ENCODE measurements around the gene LANCL3. TPM values are rescaled to one million over a fixed set of nuclear protein-coding genes. Genes with fewer than 3 reads are reported as not detected.

LANCL3 gene
- total RNA-seq, 1 experiment from 2014 or later: 0.48 TPM

DNA sequence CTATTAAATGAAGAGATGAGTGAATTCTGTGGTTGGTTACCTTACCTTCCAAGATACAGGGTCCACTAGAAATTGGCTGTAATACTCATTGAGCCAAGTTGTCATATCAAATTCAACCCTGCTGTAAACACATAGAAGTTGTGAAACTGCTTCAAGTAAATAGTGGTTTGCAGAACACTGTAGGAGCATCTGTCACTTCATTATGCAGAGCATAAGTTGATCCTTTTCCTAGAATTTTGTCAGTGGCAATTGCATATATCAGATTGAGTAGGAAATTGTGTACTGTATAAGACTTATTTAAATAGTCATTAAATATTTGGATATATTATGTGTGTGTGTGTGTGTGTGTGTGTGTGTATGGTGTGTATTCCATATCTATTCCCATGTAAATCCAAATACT lies 105.3 kb downstream of the LANCL3 start (continued):
- TF ChIP-seq, protein P1, sequence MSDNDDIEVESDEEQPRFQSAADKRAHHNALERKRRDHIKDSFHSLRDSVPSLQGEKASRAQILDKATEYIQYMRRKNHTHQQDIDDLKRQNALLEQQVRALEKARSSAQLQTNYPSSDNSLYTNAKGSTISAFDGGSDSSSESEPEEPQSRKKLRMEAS (CRISPR knock-in tag; IDR thresholded peaks at IDR 0.05): no peak
- no peak for TF ChIP-seq CREB1 (CRISPR knock-in tag; IDR thresholded peaks at IDR 0.05)
- TF ChIP-seq ZNF281 (CRISPR knock-in tag; IDR thresholded peaks at IDR 0.05): no peak
- no peak for TF ChIP-seq FOXJ3 (CRISPR knock-in tag; IDR thresholded peaks at IDR 0.05; ENCODE audit: borderline replicate concordance)
- no peak for TF ChIP-seq ZNF423 (CRISPR knock-in tag; IDR thresholded peaks at IDR 0.05)
- no peak for TF ChIP-seq E2F5 (CRISPR knock-in tag; IDR thresholded peaks at IDR 0.05)
- TF ChIP-seq, protein P2, sequence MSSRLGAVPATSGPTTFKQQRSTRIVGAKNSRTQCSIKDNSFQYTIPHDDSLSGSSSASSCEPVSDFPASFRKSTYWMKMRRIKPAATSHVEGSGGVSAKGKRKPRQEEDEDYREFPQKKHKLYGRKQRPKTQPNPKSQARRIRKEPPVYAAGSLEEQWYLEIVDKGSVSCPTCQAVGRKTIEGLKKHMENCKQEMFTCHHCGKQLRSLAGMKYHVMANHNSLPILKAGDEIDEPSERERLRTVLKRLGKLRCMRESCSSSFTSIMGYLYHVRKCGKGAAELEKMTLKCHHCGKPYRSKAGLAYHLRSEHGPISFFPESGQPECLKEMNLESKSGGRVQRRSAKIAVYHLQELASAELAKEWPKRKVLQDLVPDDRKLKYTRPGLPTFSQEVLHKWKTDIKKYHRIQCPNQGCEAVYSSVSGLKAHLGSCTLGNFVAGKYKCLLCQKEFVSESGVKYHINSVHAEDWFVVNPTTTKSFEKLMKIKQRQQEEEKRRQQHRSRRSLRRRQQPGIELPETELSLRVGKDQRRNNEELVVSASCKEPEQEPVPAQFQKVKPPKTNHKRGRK (CRISPR knock-in tag; IDR thresholded peaks at IDR 0.05; ENCODE audit: borderline replicate concordance): no peak

DNA sequence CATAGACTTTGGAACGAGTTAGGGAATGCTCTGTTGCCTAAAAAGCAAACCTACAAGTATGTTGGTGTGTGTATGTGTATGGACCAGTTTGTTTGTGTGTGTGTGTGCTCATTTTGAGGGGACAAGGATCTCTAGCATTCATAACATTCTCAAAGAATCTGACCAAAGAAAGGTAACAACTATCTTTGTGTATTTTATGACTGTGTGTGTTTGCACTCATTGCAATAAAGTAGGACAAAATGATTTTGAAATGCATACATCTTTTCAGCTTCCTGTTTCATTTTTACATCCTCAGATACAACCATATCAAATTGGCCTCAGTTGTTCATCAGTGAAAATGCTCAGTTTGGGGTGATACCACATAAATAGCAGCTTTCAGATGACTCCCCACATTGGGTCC lies 105.8 kb downstream of the LANCL3 start:
- H3K9me3 Mint-ChIP-seq: no peaks in the 10 kb centered on the region
- H3K36me3 Mint-ChIP-seq: no peaks in the 10 kb centered on the region
- H3K4me1 Mint-ChIP-seq: 0 out of 2 replicates have a peak, but pooled peaks cover 3% of the 10 kb centered on the region
- ChIA-PET CTCF (no interaction called here), POLR2A (no interaction called here)
- no peak overlapping the region for H3K4me3 Mint-ChIP-seq
- no peaks in the 10 kb centered on the region for H3K27me3 Mint-ChIP-seq (ENCODE audit: low read depth)
- TF ChIP-seq, protein P3, sequence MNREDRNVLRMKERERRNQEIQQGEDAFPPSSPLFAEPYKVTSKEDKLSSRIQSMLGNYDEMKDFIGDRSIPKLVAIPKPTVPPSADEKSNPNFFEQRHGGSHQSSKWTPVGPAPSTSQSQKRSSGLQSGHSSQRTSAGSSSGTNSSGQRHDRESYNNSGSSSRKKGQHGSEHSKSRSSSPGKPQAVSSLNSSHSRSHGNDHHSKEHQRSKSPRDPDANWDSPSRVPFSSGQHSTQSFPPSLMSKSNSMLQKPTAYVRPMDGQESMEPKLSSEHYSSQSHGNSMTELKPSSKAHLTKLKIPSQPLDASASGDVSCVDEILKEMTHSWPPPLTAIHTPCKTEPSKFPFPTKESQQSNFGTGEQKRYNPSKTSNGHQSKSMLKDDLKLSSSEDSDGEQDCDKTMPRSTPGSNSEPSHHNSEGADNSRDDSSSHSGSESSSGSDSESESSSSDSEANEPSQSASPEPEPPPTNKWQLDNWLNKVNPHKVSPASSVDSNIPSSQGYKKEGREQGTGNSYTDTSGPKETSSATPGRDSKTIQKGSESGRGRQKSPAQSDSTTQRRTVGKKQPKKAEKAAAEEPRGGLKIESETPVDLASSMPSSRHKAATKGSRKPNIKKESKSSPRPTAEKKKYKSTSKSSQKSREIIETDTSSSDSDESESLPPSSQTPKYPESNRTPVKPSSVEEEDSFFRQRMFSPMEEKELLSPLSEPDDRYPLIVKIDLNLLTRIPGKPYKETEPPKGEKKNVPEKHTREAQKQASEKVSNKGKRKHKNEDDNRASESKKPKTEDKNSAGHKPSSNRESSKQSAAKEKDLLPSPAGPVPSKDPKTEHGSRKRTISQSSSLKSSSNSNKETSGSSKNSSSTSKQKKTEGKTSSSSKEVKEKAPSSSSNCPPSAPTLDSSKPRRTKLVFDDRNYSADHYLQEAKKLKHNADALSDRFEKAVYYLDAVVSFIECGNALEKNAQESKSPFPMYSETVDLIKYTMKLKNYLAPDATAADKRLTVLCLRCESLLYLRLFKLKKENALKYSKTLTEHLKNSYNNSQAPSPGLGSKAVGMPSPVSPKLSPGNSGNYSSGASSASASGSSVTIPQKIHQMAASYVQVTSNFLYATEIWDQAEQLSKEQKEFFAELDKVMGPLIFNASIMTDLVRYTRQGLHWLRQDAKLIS (CRISPR knock-in tag; IDR thresholded peaks at IDR 0.05; ENCODE audit: borderline replicate concordance): no peak
- TF ChIP-seq, protein P4, sequence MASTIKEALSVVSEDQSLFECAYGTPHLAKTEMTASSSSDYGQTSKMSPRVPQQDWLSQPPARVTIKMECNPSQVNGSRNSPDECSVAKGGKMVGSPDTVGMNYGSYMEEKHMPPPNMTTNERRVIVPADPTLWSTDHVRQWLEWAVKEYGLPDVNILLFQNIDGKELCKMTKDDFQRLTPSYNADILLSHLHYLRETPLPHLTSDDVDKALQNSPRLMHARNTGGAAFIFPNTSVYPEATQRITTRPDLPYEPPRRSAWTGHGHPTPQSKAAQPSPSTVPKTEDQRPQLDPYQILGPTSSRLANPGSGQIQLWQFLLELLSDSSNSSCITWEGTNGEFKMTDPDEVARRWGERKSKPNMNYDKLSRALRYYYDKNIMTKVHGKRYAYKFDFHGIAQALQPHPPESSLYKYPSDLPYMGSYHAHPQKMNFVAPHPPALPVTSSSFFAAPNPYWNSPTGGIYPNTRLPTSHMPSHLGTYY (CRISPR knock-in tag; IDR thresholded peaks at IDR 0.05): no peak
- TF ChIP-seq JUN (CRISPR knock-in tag; IDR thresholded peaks at IDR 0.05): no peak
- no peak for ATAC-seq
- no peak overlapping the region for H3K27ac Mint-ChIP-seq
- DNase-seq (ENCODE audit: low spot score): no peak

DNA sequence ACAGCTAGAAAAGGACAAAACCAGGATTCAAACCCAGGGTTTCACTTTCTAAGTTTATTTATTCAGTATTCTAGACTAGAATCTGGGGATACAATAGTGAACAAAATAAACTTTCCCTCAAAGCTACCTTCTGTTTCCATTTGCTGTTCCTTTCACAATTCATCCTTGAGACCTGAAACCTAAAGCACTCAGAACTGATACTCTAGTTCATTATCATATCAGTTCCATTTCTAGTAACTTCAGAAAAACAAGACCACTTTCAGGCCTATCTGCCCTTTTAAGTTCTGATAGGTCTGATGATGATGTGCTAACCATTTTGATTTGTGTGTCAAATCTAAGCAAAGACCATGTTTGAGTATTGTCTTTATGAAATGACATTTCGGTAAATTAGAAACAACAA lies 106.3 kb downstream of the LANCL3 start:
- CTCF ChIA-PET: no interaction called here
- ATAC-seq (no peak), DNase-seq (ENCODE audit: low spot score) (no peak)
- POLR2A ChIA-PET: no interaction called here
- Mint-ChIP-seq H3K9me3 (no peaks in the 10 kb centered on the region), H3K27me3 (ENCODE audit: low read depth) (no peaks in the 10 kb centered on the region), H3K4me3 (no peak overlapping the region), H3K27ac (no peak overlapping the region), H3K4me1 (0 out of 2 replicates have a peak, but pooled peaks cover 3% of the 10 kb centered on the region), H3K36me3 (no peaks in the 10 kb centered on the region)
- TF ChIP-seq, protein P5, sequence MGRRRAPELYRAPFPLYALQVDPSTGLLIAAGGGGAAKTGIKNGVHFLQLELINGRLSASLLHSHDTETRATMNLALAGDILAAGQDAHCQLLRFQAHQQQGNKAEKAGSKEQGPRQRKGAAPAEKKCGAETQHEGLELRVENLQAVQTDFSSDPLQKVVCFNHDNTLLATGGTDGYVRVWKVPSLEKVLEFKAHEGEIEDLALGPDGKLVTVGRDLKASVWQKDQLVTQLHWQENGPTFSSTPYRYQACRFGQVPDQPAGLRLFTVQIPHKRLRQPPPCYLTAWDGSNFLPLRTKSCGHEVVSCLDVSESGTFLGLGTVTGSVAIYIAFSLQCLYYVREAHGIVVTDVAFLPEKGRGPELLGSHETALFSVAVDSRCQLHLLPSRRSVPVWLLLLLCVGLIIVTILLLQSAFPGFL (CRISPR knock-in tag; IDR thresholded peaks at IDR 0.05; ENCODE audit: borderline replicate concordance): no peak
- TF ChIP-seq SMAD3 (CRISPR knock-in tag; IDR thresholded peaks at IDR 0.05; ENCODE audit: borderline replicate concordance) (no peak), ZNF263 (CRISPR knock-in tag; IDR thresholded peaks at IDR 0.05; ENCODE audit: low read depth) (no peak), OVOL2 (CRISPR knock-in tag; IDR thresholded peaks at IDR 0.05; ENCODE audit: borderline replicate concordance) (no peak), ZNF138 (CRISPR knock-in tag; conservative IDR thresholded peaks at IDR 0.05) (no peak)
- TF ChIP-seq, protein P4 (CRISPR knock-in tag; IDR thresholded peaks at IDR 0.05): no peak
- TF ChIP-seq, protein P6, sequence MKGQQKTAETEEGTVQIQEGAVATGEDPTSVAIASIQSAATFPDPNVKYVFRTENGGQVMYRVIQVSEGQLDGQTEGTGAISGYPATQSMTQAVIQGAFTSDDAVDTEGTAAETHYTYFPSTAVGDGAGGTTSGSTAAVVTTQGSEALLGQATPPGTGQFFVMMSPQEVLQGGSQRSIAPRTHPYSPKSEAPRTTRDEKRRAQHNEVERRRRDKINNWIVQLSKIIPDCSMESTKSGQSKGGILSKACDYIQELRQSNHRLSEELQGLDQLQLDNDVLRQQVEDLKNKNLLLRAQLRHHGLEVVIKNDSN (CRISPR knock-in tag; IDR thresholded peaks at IDR 0.05): no peak
- TF ChIP-seq, protein P2 (CRISPR knock-in tag; IDR thresholded peaks at IDR 0.05; ENCODE audit: borderline replicate concordance): no peak

Data from WTC11 (cell line).